Measurements from ENCODE around the gene HOXA10. TPM values are rescaled to one million over a fixed set of nuclear protein-coding genes. Genes with fewer than 3 reads are reported as not detected.

Gene HOXA10
- polyA plus RNA-seq, 1 donor: 30.3 TPM

DNA sequence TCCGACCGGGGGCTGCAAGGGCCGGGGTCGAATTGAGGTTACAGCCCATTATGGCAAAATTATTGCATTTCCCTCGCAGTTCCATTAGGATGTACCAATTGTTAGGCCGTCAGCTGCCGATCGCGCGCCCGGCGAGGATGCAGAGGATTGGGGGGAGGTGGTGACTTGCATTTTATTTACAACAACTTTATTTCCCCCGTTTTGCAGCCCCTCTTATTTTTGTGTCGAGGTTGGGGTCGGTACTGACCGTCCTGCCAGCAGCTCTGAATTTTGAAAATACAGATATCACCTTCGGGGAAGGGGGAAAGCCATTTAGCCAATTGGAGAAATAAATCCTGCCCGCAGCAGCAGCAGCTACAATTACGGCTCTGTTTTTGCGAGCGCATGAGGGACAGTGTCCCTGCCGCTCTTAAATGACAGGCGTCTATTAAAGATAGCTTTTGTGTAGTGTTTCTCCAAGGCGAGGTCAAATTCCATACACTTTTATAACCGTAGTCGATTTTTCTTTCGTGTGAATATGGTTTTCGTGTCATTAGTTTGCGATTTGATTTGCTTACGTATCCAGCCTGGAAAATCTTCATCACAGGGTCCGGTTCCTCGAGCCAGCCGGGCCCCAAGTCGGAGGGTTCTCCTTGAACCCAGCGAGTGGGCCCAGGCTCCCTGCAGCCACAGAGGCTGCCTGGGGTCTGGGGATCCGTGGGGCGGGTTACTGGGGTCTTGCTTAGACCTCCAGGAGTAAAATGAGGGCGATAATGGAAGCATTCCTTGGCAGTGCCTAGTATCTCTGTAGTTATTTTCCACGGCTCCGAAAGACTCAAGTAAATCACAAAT, 30.0 kb downstream of the HOXA10 start:
- no peak for DNase-seq

DNA sequence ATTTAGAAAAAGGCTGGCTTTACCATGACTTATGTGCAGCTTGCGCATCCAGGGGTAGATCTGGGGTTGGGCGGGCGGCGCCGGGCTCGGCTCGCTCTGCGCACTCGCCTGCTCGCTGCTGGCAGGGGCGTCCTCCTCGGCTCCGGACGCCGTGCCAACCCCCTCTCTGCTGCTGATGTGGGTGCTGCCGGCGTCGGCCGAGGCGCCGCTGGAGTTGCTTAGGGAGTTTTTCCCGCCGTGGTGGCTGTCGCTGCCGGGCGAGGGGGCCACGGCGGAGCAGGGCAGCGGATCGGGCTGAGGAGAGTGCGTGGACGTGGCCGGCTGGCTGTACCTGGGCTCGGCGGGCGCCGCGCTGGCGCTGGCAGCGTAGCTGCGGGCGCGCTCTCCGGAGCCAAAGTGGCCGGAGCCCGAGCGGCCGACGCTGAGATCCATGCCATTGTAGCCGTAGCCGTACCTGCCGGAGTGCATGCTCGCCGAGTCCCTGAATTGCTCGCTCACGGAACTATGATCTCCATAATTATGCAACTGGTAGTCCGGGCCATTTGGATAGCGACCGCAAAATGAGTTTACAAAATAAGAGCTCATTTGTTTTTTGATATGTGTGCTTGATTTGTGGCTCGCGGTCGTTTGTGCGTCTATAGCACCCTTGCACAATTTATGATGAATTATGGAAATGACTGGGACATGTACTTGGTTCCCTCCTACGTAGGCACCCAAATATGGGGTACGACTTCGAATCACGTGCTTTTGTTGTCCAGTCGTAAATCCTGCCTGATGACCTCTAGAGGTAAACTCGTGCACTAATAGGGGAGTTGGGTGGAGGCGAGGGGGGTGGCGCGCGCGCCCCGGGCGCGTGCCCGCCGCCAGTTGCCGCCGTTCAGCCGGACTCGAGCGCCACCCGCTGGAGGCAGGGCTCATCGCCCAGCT, 30.8 kb downstream of the HOXA10 start, which contains the start of gene HOXA5:
Gene HOXA5 (minus strand): TSS at position 659 of the 927 bp plus-strand sequence. CDS start 74 bp downstream, at position 585.
- DNase-seq: no peak

DNA sequence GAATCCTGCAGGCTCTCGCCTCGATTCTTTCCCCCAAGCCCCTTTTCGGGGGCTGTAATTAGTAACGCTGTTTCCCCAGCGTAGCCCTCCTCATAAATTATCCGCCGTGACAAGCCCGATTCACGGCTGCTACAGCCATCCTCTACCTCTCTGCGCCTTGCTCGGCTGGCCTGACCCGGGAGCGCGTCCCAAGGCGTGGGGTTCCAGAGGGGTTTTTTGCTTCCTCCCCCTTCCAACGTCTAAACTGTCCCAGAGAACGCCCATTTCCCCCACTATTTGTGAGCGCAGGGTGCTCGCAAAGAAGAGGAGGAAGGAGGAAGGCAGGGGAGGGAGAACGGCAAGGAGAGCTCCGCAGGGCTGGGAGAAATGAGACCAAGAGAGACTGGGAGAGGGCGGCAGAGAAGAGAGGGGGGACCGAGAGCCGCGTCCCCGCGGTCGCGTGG, 31.5 kb downstream of the HOXA10 start:
- DNase-seq: no peak

DNA sequence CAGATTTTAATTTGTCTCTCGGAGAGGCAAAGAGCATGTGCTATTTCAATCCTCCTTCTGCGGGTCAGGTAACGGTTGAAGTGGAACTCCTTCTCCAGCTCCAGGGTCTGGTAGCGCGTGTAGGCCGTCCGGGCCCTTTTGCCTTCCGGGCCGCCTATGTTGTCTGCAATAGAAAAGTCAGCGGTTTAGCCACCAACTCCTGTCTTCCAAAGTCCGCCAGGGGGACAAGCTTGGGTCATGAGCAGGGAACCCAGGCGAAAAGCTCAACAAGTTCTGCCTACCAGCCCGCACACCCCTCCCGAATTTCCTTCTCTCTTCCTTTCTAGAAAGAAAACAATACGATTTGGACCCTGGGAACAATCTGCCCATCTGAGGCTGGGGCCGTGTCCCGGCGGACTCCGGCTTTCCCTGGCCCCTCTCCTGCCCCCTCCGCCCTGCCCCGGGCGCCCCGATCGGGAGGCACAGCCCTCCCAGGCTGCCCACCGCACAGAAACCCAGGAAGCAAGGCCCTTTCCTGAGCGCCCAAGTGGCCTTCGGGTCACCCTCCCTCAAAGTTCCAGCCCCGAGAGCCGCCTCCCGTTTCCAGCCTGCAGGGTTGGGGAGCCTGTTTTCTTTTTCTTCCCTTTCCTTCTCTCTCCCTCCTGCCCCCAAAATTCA, 32.1 kb downstream of the HOXA10 start:
- DNase-seq: no peak

DNA sequence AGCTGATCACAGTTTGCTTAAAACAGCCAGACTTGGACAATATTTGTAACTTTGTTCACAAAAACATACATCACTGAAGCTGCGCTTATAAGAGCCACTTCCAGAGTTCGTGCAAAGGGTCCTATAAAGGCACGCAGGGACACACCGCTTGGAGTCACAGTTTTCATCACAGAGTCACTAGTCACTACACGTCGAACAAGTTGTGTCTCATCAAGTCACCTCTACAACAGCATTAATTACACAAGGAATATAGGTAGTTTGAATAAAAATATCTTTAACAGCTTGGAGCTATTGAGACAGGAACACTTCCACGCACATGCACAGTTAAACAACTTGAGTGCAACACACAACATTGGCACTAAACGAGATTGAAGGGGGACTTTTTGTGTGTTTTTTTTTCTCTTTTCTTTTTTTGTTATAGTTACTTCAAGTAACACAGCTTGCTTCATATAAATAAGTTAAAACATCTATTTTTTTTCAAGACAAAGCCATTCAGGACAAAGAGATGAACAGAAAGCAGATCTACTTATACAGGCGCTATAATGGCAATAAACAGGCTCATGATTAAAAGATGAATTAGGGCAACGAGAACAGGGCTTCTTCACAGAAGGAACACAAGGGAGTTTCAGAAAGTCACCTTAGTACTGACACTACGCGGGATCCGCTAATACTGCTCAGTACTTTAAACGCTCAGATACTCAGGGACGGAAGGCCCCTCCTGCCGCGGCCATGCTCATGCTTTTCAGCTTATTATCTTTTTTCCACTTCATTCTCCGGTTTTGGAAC, 32.8 kb downstream of the HOXA10 start:
- DNase-seq: no peak

DNA sequence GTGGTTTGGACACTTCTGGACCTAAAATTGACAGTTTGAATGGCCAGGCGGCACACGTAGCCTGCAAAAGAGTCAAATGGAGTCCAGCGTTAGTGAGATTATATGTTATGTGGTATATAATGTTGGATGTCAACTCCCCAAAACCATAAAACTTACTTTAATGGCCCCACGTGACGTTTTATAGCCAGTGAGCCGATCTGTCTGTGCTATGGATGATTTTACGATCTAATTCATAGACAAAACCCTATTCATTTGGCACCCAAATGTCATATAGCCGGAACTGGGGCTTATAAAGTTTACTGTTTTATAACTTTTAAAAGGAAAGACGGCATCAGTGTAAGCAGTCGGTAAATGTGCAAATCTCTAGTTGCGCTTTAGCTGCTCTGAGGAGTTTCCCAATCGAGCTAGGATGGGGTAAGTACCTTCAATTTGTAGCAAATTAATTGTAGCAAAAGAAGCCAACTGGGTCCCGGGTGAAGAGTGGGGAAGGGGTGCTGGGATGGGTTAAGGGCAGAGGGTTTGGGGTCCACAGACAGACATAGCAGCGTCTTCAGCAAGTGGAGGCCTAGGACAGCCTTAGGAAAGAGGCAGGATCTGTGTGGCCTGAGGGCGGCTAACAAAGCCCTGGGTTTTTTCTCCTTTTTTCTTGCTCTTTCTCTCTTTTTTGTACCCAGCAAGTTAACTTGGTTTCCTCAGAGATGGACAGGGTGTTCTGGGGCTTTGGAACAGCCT, 33.8 kb downstream of the HOXA10 start:
- DNase-seq: no peak

DNA sequence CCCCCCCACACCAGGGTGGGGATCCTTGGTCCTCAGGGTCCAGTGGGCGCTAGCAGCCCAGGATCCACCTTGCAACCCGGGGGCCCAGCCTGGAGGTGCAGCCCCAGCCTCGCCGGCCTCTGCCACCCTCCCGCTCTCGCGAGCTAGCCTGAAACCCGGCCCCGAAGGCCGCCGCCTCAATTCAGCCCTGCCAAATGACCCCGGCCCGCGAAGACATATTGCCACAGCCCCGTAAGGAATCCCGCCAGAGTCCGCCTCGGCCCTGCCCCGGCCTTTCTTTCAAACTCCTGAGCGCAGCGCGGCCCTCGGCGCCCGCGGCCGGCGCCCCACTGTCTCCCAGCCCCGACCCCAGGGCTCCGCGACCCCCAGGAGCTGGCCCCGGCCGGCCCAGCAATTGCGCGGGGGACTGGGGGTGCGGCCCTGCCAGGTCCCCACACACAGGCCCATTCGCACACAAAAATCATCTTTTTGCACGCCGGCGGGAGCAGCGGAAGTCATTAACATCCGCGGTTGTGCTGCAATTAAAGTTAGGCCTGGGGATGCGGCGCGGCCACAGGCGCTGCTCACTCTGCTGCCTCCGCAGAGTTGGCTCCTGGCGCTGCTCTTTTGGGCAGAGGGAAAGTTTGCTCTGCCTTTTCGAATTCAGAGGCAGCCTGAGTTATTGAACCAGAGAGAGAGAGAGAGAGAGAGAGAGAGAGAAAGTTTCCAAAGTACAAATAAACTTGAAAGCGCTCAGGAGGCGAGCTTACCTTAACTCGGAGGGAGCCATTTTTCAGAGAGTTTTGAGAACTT, 34.6 kb downstream of the HOXA10 start:
- DNase-seq: no peak

- DNase-seq: no peak
These were observed 35.2 kb downstream of the HOXA10 start for GRCh38 chr7:27138985-27139333.

GRCh38 chr7:27138472-27138871, 35.6 kb downstream of the HOXA10 start:
- DNase-seq: no peak

- DNase-seq: no peak
These were observed 36.3 kb downstream of the HOXA10 start for GRCh38 chr7:27137640-27138315.

GRCh38 chr7:27134392-27134791, 39.7 kb downstream of the HOXA10 start:
- DNase-seq: no peak

DNA sequence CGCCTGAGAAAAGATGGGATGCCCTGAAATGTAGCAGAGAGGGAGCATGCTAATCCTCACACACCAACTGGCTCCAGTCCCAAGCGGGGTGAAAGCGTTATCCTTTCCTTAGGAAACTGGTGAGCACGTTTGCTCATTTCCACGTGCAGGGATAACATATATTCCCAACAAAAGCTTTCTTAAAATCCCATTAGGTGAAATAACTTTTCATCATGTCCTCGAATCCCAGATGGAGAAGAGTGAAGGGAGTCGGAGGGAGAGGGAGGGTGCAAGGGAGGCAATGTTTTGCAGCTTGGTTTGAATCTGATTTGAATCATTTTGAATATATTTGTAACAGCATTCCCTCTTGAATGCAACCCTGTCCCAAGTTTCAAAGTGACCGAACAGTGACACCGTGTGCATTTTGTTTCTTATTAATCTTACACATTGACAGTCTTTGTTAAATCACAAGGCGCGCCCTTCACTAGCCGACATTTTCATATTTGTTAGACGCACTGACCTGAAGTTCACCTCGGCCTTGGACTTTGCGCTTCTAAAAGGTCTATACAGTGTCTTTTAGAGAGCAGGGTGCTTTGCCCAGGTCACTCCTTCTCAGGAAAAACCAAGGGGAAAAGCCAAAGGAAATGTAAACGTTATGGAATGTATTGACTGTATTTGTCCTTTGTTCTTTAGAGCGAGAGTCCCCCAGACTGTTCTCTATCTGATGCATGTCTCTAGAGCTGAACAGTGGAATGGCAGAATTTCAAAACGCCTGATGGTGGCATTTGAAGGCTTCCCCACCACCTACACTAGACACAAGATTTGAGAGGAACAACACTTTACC, 40.5 kb downstream of the HOXA10 start:
- no peak for DNase-seq

DNA sequence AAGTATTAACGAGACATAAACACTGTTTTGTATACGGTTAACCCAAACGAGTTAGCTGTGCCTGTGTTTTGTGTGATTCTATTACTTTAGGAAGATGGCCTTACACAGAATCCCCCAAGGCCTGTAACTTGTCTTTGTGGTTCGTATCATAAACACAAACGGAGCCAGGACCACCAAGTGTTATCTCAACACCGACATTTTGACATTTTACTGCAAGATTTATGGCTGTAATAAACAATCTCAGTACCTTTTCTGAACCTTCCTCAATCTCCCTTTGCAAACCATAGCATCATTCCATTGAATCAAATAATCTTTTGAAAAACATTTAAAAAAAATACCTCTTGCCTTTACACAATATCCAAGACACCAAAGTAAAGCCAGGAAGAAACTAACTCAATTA, 41.1 kb downstream of the HOXA10 start:
- DNase-seq: no peak

- DNase-seq: no peak
These were observed 41.9 kb downstream of the HOXA10 start for GRCh38 chr7:27132214-27132613.

DNA sequence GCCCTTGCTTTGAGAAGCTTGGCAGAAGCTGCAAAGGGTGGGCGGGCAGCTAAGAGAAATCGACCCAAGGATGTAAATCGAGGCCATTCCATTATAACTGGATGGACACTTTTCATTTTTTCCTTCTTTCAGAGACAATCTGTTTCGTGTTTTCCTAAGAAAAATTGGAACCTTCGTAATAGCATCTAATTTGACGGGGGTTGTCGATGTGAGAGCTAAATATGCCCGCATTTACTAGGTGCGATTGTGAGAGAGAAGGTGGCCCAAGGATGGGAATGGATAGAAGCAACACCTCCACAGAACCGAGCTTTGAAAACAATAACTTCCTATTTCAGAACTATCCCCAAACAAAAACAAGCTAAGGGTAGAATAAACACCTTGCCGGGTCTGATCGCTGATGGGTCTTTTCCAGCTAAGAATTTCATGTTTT, 42.7 kb downstream of the HOXA10 start:
- no peak for DNase-seq

- DNase-seq: peak; percentile 95
These were observed 43.4 kb downstream of the HOXA10 start, which contains the start of gene HOXA4 for GRCh38 chr7:27130540-27131389. TSS of gene HOXA4 (minus strand) at chr7:27130757. CDS start at chr7:27130733, 24 bp downstream.

GRCh38 chr7:27129729-27130539, 44.2 kb downstream of the HOXA10 start:
- no peak for DNase-seq
